HL-60 (cell line): ENCODE measurements around the gene CLIP2.
A peak's percentile ranks its signal among the peaks of the same experiment; 100 is the strongest.

Source experiments
- DNase-seq, 2 experiments: peaks; one replicate each; pipeline ENCODE4 v3.0.0-alpha.2; 2010 to 2020; ENCODE audit warnings: low read depth in 1 of 2, low spot score in 1 of 2
- H3K27ac ChIP-seq: fragments of 250-450 bp; sonication (Bioruptor Pico); replicated peaks from 2 replicates; pipeline ENCODE4 v1.5.1; 2020; ENCODE audit warnings: mild to moderate bottlenecking, moderate library complexity
- H3K27me3 ChIP-seq: fragments of 250-450 bp; sonication (Bioruptor Pico); 2 replicates; pipeline ENCODE4 v1.5.1; 2021; ENCODE audit warnings: mild to moderate bottlenecking, moderate library complexity; ENCODE audit not compliant: insufficient read depth, poor library complexity, severe bottlenecking
- H3K4me3 ChIP-seq: replicated peaks from 2 replicates; pipeline ENCODE4 v1.5.1; 2011; ENCODE audit warnings: mild to moderate bottlenecking, control low read depth, low read length; ENCODE audit not compliant: insufficient read depth
- CTCF ChIP-seq: IDR thresholded peaks from one replicate; pipeline ENCODE4 v1.5.1; 2011; ENCODE audit warnings: low read length, control low read depth, inconsistent platforms; ENCODE audit not compliant: insufficient read depth
- GABPA ChIP-seq: IDR thresholded peaks from 2 replicates; pipeline ENCODE4 v1.6.1; 2012; ENCODE audit warnings: low read depth
- POLR2AphosphoS5 ChIP-seq: IDR thresholded peaks from 2 replicates; pipeline ENCODE4 v1.6.1; 2012; ENCODE audit warnings: low read depth
- SPI1 ChIP-seq: IDR thresholded peaks from 2 replicates; pipeline ENCODE4 v1.6.1; 2012; ENCODE audit warnings: low read depth, mild to moderate bottlenecking, borderline replicate concordance
- TF ChIP-seq, protein P1 (sequence below): IDR thresholded peaks from 2 replicates; pipeline ENCODE4 v1.6.1; 2012; ENCODE audit warnings: low read depth; ENCODE audit not compliant: insufficient replicate concordance

The CLIP2 gene

GRCh38 chr7:74452748-74453321 lies 163.6 kb downstream of the CLIP2 start:
- Histone ChIP-seq H3K4me3 (peak overlapping the region; percentile 64), H3K27me3 (no peaks in the 10 kb centered on the region), H3K27ac (no peak overlapping the region)
- TF ChIP-seq, protein P1, sequence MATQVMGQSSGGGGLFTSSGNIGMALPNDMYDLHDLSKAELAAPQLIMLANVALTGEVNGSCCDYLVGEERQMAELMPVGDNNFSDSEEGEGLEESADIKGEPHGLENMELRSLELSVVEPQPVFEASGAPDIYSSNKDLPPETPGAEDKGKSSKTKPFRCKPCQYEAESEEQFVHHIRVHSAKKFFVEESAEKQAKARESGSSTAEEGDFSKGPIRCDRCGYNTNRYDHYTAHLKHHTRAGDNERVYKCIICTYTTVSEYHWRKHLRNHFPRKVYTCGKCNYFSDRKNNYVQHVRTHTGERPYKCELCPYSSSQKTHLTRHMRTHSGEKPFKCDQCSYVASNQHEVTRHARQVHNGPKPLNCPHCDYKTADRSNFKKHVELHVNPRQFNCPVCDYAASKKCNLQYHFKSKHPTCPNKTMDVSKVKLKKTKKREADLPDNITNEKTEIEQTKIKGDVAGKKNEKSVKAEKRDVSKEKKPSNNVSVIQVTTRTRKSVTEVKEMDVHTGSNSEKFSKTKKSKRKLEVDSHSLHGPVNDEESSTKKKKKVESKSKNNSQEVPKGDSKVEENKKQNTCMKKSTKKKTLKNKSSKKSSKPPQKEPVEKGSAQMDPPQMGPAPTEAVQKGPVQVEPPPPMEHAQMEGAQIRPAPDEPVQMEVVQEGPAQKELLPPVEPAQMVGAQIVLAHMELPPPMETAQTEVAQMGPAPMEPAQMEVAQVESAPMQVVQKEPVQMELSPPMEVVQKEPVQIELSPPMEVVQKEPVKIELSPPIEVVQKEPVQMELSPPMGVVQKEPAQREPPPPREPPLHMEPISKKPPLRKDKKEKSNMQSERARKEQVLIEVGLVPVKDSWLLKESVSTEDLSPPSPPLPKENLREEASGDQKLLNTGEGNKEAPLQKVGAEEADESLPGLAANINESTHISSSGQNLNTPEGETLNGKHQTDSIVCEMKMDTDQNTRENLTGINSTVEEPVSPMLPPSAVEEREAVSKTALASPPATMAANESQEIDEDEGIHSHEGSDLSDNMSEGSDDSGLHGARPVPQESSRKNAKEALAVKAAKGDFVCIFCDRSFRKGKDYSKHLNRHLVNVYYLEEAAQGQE, result no peak
- no peak for TF ChIP-seq SPI1
- TF ChIP-seq GABPA, result no peak
- no peak for TF ChIP-seq POLR2AphosphoS5
- TF ChIP-seq CTCF, result no peak
- no peak for DNase-seq

DNA sequence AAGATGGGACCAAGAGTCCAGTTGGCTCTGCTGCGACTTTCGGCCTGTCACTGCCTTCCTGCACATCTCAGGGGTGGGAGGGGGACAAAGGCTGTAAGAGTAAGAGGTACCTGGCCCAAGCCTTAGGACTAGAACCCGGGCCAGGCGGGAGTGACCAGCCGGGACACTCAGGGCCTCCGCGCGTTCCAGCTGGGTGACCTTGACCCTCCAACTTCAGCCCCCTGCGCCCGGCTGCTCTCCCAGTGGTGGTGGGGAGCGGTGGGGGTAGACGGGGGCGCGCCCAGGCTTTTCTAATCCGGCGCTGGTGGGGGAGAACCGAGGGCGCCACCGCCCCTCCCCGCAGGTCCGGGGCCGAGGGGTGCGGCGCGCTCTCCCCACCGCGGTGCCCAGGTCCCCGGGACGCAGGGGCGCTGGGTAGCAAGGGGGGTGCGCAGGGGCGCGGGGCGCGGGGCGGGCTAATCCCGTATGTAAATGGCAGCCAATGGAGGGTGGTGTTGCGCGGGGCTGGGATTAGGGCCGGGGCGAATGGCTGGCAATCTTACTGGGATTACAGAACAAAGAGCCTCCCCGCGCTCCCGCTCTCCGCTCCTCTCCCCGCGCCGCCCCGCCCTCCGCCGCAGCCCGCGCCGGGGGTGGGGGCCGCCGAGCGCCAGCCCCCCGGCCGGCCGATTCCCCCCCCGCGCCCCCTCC lies 164.3 kb downstream of the CLIP2 start, which contains the start of gene GTF2IRD1:
TSS of gene GTF2IRD1 (plus strand) at position 585 of the 690 bp plus-strand sequence. CDS start 54,175 bp downstream, outside the sequence.
- peak; percentile 28 to 51 for DNase-seq
- Histone ChIP-seq H3K27me3 (no peaks in the 10 kb centered on the region), H3K4me3 (peak within 1 kb of the TSS; percentile 64), H3K27ac (no peak within 1 kb of the TSS)
- TF ChIP-seq, protein P1, result no peak
- TF ChIP-seq GABPA (no peak), POLR2AphosphoS5 (no peak), SPI1 (no peak), CTCF (no peak)

- peak overlapping the region; percentile 64 for H3K4me3 ChIP-seq
- H3K27me3 ChIP-seq, result no peaks in the 10 kb centered on the region
- H3K27ac ChIP-seq, result no peak overlapping the region
- TF ChIP-seq POLR2AphosphoS5, result no peak
- TF ChIP-seq SPI1, result no peak
- no peak for TF ChIP-seq CTCF
- TF ChIP-seq, protein P1, result no peak
- no peak for TF ChIP-seq GABPA
- DNase-seq, result peak in 1 of 2 experiments; percentile 17
Observed at GRCh38 chr7:74454021-74454924, 165.1 kb downstream of the CLIP2 start.
